NCI-H1105 treated with DMSO at 0.1 percent for 48 hours (cell line): ENCODE data around the gene LSS.
"Not testable (repeated sequence)": the region's sequence is repeated elsewhere in the genome, so short reads cannot be mapped to it uniquely, and the experiment has no call there.

Experiments
- DNase-seq: peaks from one replicate; lab custom pipeline; 2025; lab: John Stamatoyannopoulos, UW

Gene LSS

GRCh38 chr21:46205166-46205565 lies 23.4 kb downstream of the LSS start:
- no peak for DNase-seq

GRCh38 chr21:46203203-46203600 lies 25.4 kb downstream of the LSS start:
- no peak for DNase-seq

GRCh38 chr21:46202592-46203202 lies 25.9 kb downstream of the LSS start:
- DNase-seq: no peak

GRCh38 chr21:46200877-46201803 lies 27.4 kb downstream of the LSS start:
- not testable (repeated sequence) for DNase-seq

GRCh38 chr21:46199436-46200373 lies 28.9 kb downstream of the LSS start:
- no peak for DNase-seq

GRCh38 chr21:46196733-46197132 lies 31.8 kb downstream of the LSS start:
- no peak for DNase-seq

- DNase-seq: no peak
Measured at GRCh38 chr21:46195595-46196195, 32.9 kb downstream of the LSS start.

GRCh38 chr21:46194374-46195334 lies 33.9 kb downstream of the LSS start:
- DNase-seq: no peak

GRCh38 chr21:46193829-46194373 lies 34.7 kb downstream of the LSS start:
- no peak for DNase-seq

GRCh38 chr21:46191686-46192575 lies 36.6 kb downstream of the LSS start:
- no peak for DNase-seq

- DNase-seq: no peak
Measured at GRCh38 chr21:46191257-46191685, 37.3 kb downstream of the LSS start.

GRCh38 chr21:46190491-46191131 lies 38.0 kb downstream of the LSS start:
- no peak for DNase-seq

- DNase-seq: no peak
Measured at GRCh38 chr21:46189959-46190490, 38.5 kb downstream of the LSS start.

GRCh38 chr21:46189213-46189958 lies 39.2 kb downstream of the LSS start:
- no peak for DNase-seq

GRCh38 chr21:46188226-46189212 lies 40.1 kb downstream of the LSS start:
- no peak for DNase-seq

GRCh38 chr21:46187814-46188213 lies 40.8 kb downstream of the LSS start:
- no peak for DNase-seq

- DNase-seq: no peak
Measured at GRCh38 chr21:46187261-46187660, 41.3 kb downstream of the LSS start.
